ENCODE results near the gene CERK. TPM values are rescaled to one million over a fixed set of nuclear protein-coding genes. Genes with fewer than 3 reads are reported as not detected.
A peak's percentile ranks its signal among the peaks of the same experiment; 100 is the strongest.

CERK gene
- total RNA-seq, 1 donor: 28.2 TPM

DNA sequence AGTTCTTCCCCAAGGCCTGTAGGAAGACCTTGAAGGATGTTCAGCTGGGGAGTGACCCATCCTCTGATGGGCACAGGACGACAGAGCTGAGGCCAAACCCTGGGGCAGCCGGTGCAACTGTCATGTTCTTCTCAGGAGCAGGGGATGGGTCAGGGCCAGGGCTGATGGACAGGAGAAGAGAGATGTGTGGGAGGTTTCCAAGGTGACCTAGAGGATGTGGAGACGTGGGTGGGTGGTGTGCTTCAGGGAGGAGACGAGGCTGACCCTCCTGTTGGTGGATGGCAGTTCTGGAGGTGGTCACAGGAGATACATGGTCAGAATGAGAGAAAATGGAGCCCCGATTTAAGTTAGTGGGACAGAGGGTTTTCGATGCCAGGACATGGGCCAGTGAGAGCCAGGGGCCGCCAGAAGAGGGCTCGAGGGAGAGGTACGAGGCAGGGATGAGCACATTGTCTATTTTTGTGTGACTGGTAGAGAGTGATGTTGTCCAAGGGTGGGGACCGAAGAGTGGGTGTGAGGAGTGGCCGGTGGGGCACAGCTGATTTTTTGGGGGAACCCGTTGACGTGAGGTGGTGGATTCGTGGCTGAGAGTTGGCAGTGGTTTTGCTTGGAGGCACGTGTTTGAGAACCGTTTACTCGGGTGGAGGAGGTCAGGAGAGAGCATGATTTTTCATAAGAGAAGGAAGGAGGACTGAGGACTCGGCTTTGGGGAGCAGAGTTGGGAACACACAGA, 39.0 kb upstream of the CERK start:
- Histone ChIP-seq H4K20me1 (ENCODE audit: insufficient read depth, low read length) (peaks cover 60% of the 10 kb centered on the region), H3K4me3 (ENCODE audit: insufficient read depth, low read length) (no peak overlapping the region), H3K36me3 (ENCODE audit: insufficient read depth, low read length) (no peaks in the 10 kb centered on the region), H3K27ac (ENCODE audit: low read depth, low read length) (no peak overlapping the region), H3K79me2 (ENCODE audit: insufficient read depth, low read length) (peaks cover 84% of the 10 kb centered on the region), H3K27me3 (ENCODE audit: insufficient read depth, low read length) (no peaks in the 10 kb centered on the region), H3K4me1 (ENCODE audit: insufficient read depth, low read length) (peaks cover 7% of the 10 kb centered on the region), H3K4me2 (ENCODE audit: insufficient read depth, low read length) (no peak overlapping the region), H2AFZ (ENCODE audit: low read length) (no peak overlapping the region), H3K9me3 (ENCODE audit: low read depth, low read length) (no peaks in the 10 kb centered on the region)
- DNase-seq (ENCODE audit: insufficient read length, low spot score, missing footprints): peak; percentile 57
- TF ChIP-seq, protein P1, sequence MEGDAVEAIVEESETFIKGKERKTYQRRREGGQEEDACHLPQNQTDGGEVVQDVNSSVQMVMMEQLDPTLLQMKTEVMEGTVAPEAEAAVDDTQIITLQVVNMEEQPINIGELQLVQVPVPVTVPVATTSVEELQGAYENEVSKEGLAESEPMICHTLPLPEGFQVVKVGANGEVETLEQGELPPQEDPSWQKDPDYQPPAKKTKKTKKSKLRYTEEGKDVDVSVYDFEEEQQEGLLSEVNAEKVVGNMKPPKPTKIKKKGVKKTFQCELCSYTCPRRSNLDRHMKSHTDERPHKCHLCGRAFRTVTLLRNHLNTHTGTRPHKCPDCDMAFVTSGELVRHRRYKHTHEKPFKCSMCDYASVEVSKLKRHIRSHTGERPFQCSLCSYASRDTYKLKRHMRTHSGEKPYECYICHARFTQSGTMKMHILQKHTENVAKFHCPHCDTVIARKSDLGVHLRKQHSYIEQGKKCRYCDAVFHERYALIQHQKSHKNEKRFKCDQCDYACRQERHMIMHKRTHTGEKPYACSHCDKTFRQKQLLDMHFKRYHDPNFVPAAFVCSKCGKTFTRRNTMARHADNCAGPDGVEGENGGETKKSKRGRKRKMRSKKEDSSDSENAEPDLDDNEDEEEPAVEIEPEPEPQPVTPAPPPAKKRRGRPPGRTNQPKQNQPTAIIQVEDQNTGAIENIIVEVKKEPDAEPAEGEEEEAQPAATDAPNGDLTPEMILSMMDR (IDR thresholded peaks at IDR 0.05; ENCODE audit: extremely low read depth, low read depth, low read length): no peak

DNA sequence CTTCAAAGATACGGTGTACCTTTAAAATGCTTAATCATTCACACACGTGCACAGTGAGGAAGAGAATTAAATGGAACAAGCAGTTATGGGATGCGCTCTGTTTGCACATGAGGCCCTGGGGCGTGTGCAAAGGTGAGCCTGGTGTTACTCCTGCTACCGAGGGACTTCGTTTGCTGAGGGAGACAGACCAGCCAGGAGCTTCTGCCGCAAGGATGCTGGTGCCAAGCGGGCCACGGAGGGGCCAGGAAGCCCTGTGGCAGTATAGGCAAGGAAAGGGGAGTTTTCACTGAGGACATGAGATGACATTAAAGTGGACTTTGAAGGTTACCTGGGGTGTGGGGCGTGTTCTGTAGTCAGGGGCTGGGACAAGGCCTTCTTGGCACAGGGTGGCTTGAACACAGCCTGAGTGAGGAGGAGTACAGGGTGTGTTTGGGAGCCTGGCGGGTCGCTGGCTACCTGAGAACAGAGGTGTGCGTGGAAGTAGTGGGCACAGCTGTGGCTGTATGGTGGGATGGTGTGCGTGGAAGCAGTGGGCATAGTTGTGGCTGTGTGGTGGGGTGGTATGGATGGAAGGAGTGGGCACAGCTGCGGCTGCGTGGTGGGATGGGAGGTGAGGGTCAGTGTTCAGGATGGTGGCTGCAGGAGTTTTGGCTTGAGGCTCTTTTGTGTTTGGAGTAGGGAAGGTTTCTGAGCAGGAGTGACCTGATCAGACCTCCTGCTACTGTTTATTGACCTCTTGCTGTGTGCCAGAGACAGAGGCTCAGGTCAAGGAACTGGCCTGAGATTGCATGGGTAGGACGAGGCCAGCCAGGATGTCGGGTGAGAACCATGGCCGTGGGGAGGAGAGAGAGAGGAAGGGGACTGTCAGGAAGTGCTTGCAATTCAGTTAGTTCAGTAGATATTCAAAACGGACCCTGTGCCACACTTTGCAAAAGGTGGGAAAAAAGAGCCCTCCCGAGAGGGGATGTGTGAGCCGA, 38.1 kb upstream of the CERK start:
- H3K79me2 ChIP-seq (ENCODE audit: insufficient read depth, low read length): peaks cover 78% of the 10 kb centered on the region
- DNase-seq (ENCODE audit: insufficient read length, low spot score, missing footprints): no peak

DNA sequence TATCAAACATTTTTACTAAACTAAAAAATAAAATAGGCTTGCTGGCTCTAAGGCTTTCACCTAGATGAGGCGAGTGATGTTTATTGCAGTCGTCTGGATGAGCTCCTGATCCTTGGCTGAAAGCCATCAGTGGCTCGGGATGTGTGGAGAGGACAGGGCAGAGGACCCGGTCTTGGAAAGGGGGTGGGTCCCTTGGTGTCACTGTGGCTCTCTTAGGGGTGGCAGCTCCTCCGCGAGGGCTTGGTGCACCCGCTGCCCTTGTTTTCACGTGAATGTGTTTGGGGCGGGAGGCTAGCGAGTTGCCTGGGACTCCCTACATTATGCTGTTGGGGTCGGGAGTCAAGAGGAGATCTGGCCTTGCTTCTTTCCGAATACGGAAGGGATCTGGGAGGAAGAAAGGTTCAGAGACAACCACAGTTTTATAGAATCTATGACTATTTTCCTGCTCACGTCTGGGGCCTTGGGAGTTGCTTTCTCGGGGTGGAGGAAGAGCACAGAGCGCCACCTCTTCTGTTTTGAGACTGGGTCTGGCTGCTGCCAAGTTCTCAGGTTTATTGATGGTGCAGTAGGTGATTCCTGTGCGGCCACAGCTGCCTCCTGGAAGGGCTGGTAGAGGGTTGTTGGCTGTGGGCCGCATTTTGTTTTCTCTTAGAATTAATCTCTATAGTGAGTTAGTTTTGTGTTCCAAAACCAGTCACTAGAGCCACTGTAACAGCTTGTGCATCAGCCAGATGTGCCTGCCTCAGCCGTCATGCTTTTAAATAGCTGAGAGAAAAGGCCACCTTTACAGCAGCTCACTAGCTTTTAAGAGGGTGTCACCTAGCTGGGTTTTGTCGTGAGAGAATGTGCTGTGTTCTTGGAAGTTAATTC, 37.2 kb upstream of the CERK start:
- Histone ChIP-seq H3K9me3 (ENCODE audit: low read depth, low read length) (no peaks in the 10 kb centered on the region), H2AFZ (ENCODE audit: low read length) (no peak overlapping the region), H4K20me1 (ENCODE audit: insufficient read depth, low read length) (peaks cover 61% of the 10 kb centered on the region), H3K79me2 (ENCODE audit: insufficient read depth, low read length) (peaks cover 79% of the 10 kb centered on the region), H3K27ac (ENCODE audit: low read depth, low read length) (no peak overlapping the region), H3K36me3 (ENCODE audit: insufficient read depth, low read length) (no peaks in the 10 kb centered on the region), H3K4me1 (ENCODE audit: insufficient read depth, low read length) (peaks cover 7% of the 10 kb centered on the region), H3K4me3 (ENCODE audit: insufficient read depth, low read length) (no peak overlapping the region), H3K27me3 (ENCODE audit: insufficient read depth, low read length) (no peaks in the 10 kb centered on the region), H3K4me2 (ENCODE audit: insufficient read depth, low read length) (no peak overlapping the region)
- DNase-seq (ENCODE audit: insufficient read length, low spot score, missing footprints): no peak
- TF ChIP-seq, protein P1 (IDR thresholded peaks at IDR 0.05; ENCODE audit: extremely low read depth, low read depth, low read length): no peak

More for the DNA sequence above, 38.1 kb upstream of the CERK start:
- TF ChIP-seq, protein P1 (IDR thresholded peaks at IDR 0.05; ENCODE audit: extremely low read depth, low read depth, low read length): no peak
- Histone ChIP-seq H4K20me1 (ENCODE audit: insufficient read depth, low read length) (peaks cover 62% of the 10 kb centered on the region), H3K4me2 (ENCODE audit: insufficient read depth, low read length) (no peak overlapping the region), H2AFZ (ENCODE audit: low read length) (no peak overlapping the region), H3K36me3 (ENCODE audit: insufficient read depth, low read length) (no peaks in the 10 kb centered on the region), H3K9me3 (ENCODE audit: low read depth, low read length) (no peaks in the 10 kb centered on the region), H3K27ac (ENCODE audit: low read depth, low read length) (no peak overlapping the region), H3K4me3 (ENCODE audit: insufficient read depth, low read length) (no peak overlapping the region), H3K27me3 (ENCODE audit: insufficient read depth, low read length) (no peaks in the 10 kb centered on the region), H3K4me1 (ENCODE audit: insufficient read depth, low read length) (peaks cover 7% of the 10 kb centered on the region)
